SK-N-SH (cell line): ENCODE data around the gene CDC25A.

Experiments used
- EP300 ChIP-seq, 2 experiments: IDR thresholded peaks; 2 replicates each; pipeline versions ENCODE4 v1.4.0 to v1.6.1; 2012; ENCODE audit warnings: borderline replicate concordance in 1 of 2, low read depth in 1 of 2, low read length in 1 of 2
- EZH2phosphoT487 ChIP-seq: fragments of 200-600 bp; sonication (generic); IDR thresholded peaks from 2 replicates; pipeline ENCODE4 v1.6.1; 2017; ENCODE audit warnings: low read depth, mixed run types, mild to moderate bottlenecking, antibody characterized with exemption, moderate library complexity, borderline replicate concordance
- GABPA ChIP-seq: IDR thresholded peaks from 2 replicates; pipeline ENCODE4 v1.4.0; 2012; ENCODE audit warnings: low read depth, mild to moderate bottlenecking
- NFIC ChIP-seq: IDR thresholded peaks from 2 replicates; pipeline ENCODE4 v1.4.0; 2012; ENCODE audit warnings: borderline replicate concordance
- POLR2AphosphoS5 ChIP-seq: IDR thresholded peaks from 2 replicates; pipeline ENCODE4 v1.6.1; 2012; ENCODE audit warnings: low read depth, low read length
- RFX5 ChIP-seq: IDR thresholded peaks from 2 replicates; pipeline ENCODE4 v1.6.1; 2012; ENCODE audit warnings: mild to moderate bottlenecking, improper control_type of control experiment, low read length
- RXRA ChIP-seq: IDR thresholded peaks from 2 replicates; pipeline ENCODE4 v1.4.0; 2012; ENCODE audit warnings: low read depth, mild to moderate bottlenecking, borderline replicate concordance
- TCF12 ChIP-seq: IDR thresholded peaks from 2 replicates; pipeline ENCODE4 v1.4.0; 2012
- TEAD4 ChIP-seq: IDR thresholded peaks from 2 replicates; pipeline ENCODE4 v1.4.0; 2012; ENCODE audit warnings: mild to moderate bottlenecking, borderline replicate concordance; ENCODE audit not compliant: insufficient read depth
- TF ChIP-seq, protein P1 (sequence below): fragments of 200-600 bp; sonication (generic); IDR thresholded peaks from 2 replicates; pipeline ENCODE4 v1.6.1; 2017; ENCODE audit warnings: antibody characterized with exemption, mild to moderate bottlenecking, moderate library complexity
- TF ChIP-seq, protein P2 (sequence below): fragments of 150-350 bp; IDR thresholded peaks from 2 replicates; pipeline ENCODE4 v1.6.1; 2017; ENCODE audit warnings: antibody characterized with exemption, low read length, low read depth, borderline replicate concordance
- TF ChIP-seq, protein P3 (sequence below): IDR thresholded peaks from 2 replicates; pipeline ENCODE4 v1.4.0; 2012; ENCODE audit warnings: low read depth, borderline replicate concordance
- TF ChIP-seq, protein P4 (sequence below): IDR thresholded peaks from 2 replicates; pipeline ENCODE4 v1.6.1; 2012; ENCODE audit warnings: mild to moderate bottlenecking, low read depth, low read length, moderate library complexity
- TF ChIP-seq, protein P5 (sequence below): IDR thresholded peaks from 2 replicates; pipeline ENCODE4 v1.4.0; 2012; ENCODE audit warnings: low read depth

DNA sequence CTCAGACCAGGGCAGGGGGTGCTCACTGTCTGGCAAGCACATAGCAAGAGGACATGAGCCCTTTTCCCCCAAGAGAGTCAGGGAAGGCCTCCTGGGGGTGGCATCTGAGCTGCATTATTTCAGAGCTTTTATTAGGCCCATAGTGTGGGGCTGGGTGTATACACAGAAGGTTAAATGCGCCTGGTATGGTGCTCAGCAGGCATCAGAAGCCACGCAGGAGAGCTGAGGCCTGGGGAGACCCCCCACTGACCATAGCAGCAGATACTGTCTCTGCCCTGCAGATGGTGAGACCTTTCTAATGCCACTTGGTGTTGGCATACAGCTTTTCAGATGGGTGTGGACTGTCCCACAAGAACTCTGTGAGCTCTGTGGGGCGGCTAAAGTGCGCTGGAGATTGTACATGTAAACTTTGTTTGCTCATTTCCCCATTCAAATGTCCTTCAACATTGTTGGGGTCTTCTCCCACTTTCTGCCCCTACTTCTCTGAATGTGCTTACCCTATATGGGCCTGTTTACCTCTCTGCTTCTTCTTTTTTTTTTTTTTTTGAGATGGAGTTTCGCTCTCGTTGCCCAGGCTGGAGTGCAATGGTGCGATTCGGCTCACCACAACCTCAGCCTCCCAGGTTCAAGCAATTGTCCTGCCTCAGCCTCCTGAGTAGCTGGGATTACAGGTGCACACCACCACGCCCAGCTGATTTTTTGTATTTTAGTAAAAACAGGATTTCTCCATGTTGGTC, 62.2 kb downstream of the CDC25A start:
- TF ChIP-seq, protein P1, sequence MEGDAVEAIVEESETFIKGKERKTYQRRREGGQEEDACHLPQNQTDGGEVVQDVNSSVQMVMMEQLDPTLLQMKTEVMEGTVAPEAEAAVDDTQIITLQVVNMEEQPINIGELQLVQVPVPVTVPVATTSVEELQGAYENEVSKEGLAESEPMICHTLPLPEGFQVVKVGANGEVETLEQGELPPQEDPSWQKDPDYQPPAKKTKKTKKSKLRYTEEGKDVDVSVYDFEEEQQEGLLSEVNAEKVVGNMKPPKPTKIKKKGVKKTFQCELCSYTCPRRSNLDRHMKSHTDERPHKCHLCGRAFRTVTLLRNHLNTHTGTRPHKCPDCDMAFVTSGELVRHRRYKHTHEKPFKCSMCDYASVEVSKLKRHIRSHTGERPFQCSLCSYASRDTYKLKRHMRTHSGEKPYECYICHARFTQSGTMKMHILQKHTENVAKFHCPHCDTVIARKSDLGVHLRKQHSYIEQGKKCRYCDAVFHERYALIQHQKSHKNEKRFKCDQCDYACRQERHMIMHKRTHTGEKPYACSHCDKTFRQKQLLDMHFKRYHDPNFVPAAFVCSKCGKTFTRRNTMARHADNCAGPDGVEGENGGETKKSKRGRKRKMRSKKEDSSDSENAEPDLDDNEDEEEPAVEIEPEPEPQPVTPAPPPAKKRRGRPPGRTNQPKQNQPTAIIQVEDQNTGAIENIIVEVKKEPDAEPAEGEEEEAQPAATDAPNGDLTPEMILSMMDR, result no peak
- no peak for TF ChIP-seq EZH2phosphoT487
- TF ChIP-seq, protein P2, sequence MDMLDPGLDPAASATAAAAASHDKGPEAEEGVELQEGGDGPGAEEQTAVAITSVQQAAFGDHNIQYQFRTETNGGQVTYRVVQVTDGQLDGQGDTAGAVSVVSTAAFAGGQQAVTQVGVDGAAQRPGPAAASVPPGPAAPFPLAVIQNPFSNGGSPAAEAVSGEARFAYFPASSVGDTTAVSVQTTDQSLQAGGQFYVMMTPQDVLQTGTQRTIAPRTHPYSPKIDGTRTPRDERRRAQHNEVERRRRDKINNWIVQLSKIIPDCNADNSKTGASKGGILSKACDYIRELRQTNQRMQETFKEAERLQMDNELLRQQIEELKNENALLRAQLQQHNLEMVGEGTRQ, result no peak
- TF ChIP-seq, protein P3, sequence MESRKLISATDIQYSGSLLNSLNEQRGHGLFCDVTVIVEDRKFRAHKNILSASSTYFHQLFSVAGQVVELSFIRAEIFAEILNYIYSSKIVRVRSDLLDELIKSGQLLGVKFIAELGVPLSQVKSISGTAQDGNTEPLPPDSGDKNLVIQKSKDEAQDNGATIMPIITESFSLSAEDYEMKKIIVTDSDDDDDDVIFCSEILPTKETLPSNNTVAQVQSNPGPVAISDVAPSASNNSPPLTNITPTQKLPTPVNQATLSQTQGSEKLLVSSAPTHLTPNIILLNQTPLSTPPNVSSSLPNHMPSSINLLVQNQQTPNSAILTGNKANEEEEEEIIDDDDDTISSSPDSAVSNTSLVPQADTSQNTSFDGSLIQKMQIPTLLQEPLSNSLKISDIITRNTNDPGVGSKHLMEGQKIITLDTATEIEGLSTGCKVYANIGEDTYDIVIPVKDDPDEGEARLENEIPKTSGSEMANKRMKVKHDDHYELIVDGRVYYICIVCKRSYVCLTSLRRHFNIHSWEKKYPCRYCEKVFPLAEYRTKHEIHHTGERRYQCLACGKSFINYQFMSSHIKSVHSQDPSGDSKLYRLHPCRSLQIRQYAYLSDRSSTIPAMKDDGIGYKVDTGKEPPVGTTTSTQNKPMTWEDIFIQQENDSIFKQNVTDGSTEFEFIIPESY, result no peak
- TF ChIP-seq NFIC, result no peak
- TF ChIP-seq, protein P4, sequence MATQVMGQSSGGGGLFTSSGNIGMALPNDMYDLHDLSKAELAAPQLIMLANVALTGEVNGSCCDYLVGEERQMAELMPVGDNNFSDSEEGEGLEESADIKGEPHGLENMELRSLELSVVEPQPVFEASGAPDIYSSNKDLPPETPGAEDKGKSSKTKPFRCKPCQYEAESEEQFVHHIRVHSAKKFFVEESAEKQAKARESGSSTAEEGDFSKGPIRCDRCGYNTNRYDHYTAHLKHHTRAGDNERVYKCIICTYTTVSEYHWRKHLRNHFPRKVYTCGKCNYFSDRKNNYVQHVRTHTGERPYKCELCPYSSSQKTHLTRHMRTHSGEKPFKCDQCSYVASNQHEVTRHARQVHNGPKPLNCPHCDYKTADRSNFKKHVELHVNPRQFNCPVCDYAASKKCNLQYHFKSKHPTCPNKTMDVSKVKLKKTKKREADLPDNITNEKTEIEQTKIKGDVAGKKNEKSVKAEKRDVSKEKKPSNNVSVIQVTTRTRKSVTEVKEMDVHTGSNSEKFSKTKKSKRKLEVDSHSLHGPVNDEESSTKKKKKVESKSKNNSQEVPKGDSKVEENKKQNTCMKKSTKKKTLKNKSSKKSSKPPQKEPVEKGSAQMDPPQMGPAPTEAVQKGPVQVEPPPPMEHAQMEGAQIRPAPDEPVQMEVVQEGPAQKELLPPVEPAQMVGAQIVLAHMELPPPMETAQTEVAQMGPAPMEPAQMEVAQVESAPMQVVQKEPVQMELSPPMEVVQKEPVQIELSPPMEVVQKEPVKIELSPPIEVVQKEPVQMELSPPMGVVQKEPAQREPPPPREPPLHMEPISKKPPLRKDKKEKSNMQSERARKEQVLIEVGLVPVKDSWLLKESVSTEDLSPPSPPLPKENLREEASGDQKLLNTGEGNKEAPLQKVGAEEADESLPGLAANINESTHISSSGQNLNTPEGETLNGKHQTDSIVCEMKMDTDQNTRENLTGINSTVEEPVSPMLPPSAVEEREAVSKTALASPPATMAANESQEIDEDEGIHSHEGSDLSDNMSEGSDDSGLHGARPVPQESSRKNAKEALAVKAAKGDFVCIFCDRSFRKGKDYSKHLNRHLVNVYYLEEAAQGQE, result no peak
- no peak for TF ChIP-seq POLR2AphosphoS5
- TF ChIP-seq TEAD4, result no peak
- TF ChIP-seq RFX5, result no peak
- TF ChIP-seq RXRA, result no peak
- TF ChIP-seq, protein P5, sequence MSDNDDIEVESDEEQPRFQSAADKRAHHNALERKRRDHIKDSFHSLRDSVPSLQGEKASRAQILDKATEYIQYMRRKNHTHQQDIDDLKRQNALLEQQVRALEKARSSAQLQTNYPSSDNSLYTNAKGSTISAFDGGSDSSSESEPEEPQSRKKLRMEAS, result no peak
- no peak for TF ChIP-seq TCF12
- TF ChIP-seq EP300 (IDR thresholded peaks at IDR 0.05; ENCODE audit: borderline replicate concordance in 1 of 2, low read depth in 1 of 2, low read length in 1 of 2), result no peak
- no peak for TF ChIP-seq GABPA
